GM12878 (cell line): ENCODE data around the gene KIF5A. TPM values are rescaled to one million over a fixed set of nuclear protein-coding genes. Genes with fewer than 3 reads are reported as not detected.

Experiments
- ATAC-seq: fragments of 200-7000 bp; cut with Tn5 transposase; 3 replicates; pipeline ENCODE4 v1.9.1; 2020; ENCODE audit warnings: mild to moderate bottlenecking, moderate library complexity
- BruUV-seq: library from RNA; stranded (reverse); fragments of 400-500 nt; replicated peaks from 2 replicates; lab custom pipeline; 2021; lab: Mats Ljungman, UMichigan
- CTCF ChIA-PET: fragments of 300-600 bp; sonication (Branson Sonifier 250); formaldehyde crosslinking; extraction: SDS; loops from one replicate; lab custom pipeline; 2021; ENCODE audit warnings: inconsistent platforms; lab: Yijun Ruan, JAX
- POLR2A ChIA-PET: fragments of 350-600 bp; formaldehyde crosslinking; extraction: SDS; loops from one replicate; lab custom pipeline; 2021; ENCODE audit warnings: inconsistent platforms; lab: Charles Lee
- RAD21 ChIA-PET: fragments of 300-600 bp; sonication (Branson Sonifier 250); formaldehyde crosslinking; loops from one replicate; lab custom pipeline; 2023; ENCODE audit warnings: antibody characterized with exemption; ENCODE audit not compliant: unreplicated experiment; lab: Charles Lee
- SMC1A ChIA-PET: fragments of 300-600 bp; sonication (Branson Sonifier 250); formaldehyde crosslinking; loops from one replicate; lab custom pipeline; 2023; ENCODE audit not compliant: unreplicated experiment, uncharacterized antibody; lab: Charles Lee
- DNase-seq: peaks from one replicate; pipeline ENCODE4 v3.0.0-alpha.2; 2011; ENCODE audit warnings: low read depth, low spot score
- FAIRE-seq: peaks from 3 replicates; lab custom pipeline; 2011; peaks lifted over from hg19 to GRCh38; lab: Jason Lieb, UNC
- H2AFZ ChIP-seq: 2 replicates; pipeline ENCODE4 v1.6.0; 2011; ENCODE audit warnings: low read depth, low read length, control low read depth; ENCODE audit not compliant: control insufficient read depth
- H3K27ac ChIP-seq: 2 replicates; pipeline ENCODE4 v1.5.1; 2011; ENCODE audit warnings: control low read depth; ENCODE audit not compliant: control insufficient read depth, insufficient read depth
- H3K27me3 ChIP-seq, 2 experiments: replicated peaks in 1 of 2; 2 replicates each; pipeline versions ENCODE4 v1.6.0 to v1.6.1; 2011; ENCODE audit warnings: low read length in 1 of 2; ENCODE audit not compliant: control insufficient read depth in 2 of 2, insufficient read depth in 2 of 2
- H3K36me3 ChIP-seq, 2 experiments: 2 replicates each; pipeline ENCODE4 v1.5.1; 2011; ENCODE audit warnings: low read length in 1 of 2; ENCODE audit not compliant: control insufficient read depth in 2 of 2, insufficient read depth in 2 of 2
- H3K4me1 ChIP-seq: 2 replicates; pipeline ENCODE4 v1.6.1; 2011; ENCODE audit warnings: mild to moderate bottlenecking, low read length, moderate library complexity, mixed read lengths; ENCODE audit not compliant: control insufficient read depth, insufficient read depth
- H3K4me2 ChIP-seq: 2 replicates; pipeline ENCODE4 v1.6.0; 2011; ENCODE audit warnings: control low read depth; ENCODE audit not compliant: control insufficient read depth, insufficient read depth
- H3K4me3 ChIP-seq: fragments of 200-600 bp; sonication (generic); 2 replicates; pipeline ENCODE4 v1.5.1; 2016
- H3K79me2 ChIP-seq: 2 replicates; pipeline ENCODE4 v1.6.0; 2011; ENCODE audit warnings: low read length; ENCODE audit not compliant: control insufficient read depth, insufficient read depth
- H3K9ac ChIP-seq: 2 replicates; pipeline ENCODE4 v1.8.0; 2011; ENCODE audit warnings: low read length, control low read depth, mixed read lengths; ENCODE audit not compliant: control insufficient read depth, insufficient read depth
- H3K9me3 ChIP-seq: replicated peaks from 3 replicates; pipeline ENCODE4 v1.5.1; 2011; ENCODE audit warnings: mild to moderate bottlenecking, low read length; ENCODE audit not compliant: control insufficient read depth, insufficient read depth
- H4K20me1 ChIP-seq: 2 replicates; pipeline ENCODE4 v1.6.0; 2011; ENCODE audit not compliant: control insufficient read depth, insufficient read depth
- ASH2L ChIP-seq: fragments of 300-600, 200-600 bp; sonication (generic); IDR thresholded peaks from 2 replicates; pipeline ENCODE4 v1.6.1; 2017; ENCODE audit warnings: low read depth, mild to moderate bottlenecking, borderline replicate concordance
- ATF2 ChIP-seq: IDR thresholded peaks from 2 replicates; pipeline ENCODE4 v1.6.1; 2012; ENCODE audit warnings: low read length, inconsistent platforms
- CBFB ChIP-seq: IDR thresholded peaks from 2 replicates; pipeline ENCODE4 v1.6.1; 2016; ENCODE audit warnings: antibody characterized with exemption, low read depth
- DPF2 ChIP-seq: fragments of 450-650 bp; IDR thresholded peaks from 2 replicates; pipeline ENCODE4 v1.6.1; 2017; ENCODE audit warnings: mild to moderate bottlenecking
- E2F4 ChIP-seq: IDR thresholded peaks from 2 replicates; pipeline ENCODE4 v1.6.1; 2012; ENCODE audit warnings: low read depth, low read length, improper control_type of control experiment
- IKZF2 ChIP-seq, 2 experiments: fragments of 450-650 bp; IDR thresholded peaks; 2 replicates each; pipeline ENCODE4 v1.6.1; 2017; ENCODE audit warnings: mild to moderate bottlenecking in 2 of 2, moderate library complexity in 2 of 2
- NR2C1 ChIP-seq: fragments of 450-650 bp; IDR thresholded peaks from 2 replicates; pipeline ENCODE4 v1.6.1; 2017; ENCODE audit warnings: antibody characterized with exemption, mild to moderate bottlenecking, moderate library complexity
- PAX8 ChIP-seq: fragments of 450-650 bp; IDR thresholded peaks from 2 replicates; pipeline ENCODE4 v1.6.1; 2017; ENCODE audit warnings: mild to moderate bottlenecking, moderate library complexity
- TAF1 ChIP-seq: IDR thresholded peaks from 2 replicates; pipeline ENCODE4 v1.6.1; 2011; ENCODE audit warnings: mild to moderate bottlenecking, low read depth, low read length, borderline replicate concordance
- TARDBP ChIP-seq: IDR thresholded peaks from 2 replicates; pipeline ENCODE4 v1.6.1; 2016; ENCODE audit warnings: borderline replicate concordance
- TCF3 ChIP-seq: IDR thresholded peaks from 2 replicates; pipeline ENCODE4 v1.6.1; 2012; ENCODE audit warnings: low read depth, mild to moderate bottlenecking, low read length, borderline replicate concordance; ENCODE audit not compliant: insufficient read depth
- ZBED1 ChIP-seq: IDR thresholded peaks from 2 replicates; pipeline ENCODE4 v1.6.1; 2016; ENCODE audit warnings: borderline replicate concordance
- WGBS: methylation state at CpG from one replicate; pipeline ENCODE4 v1.1.6; 2016; ENCODE audit warnings: low lambda C conversion rate; ENCODE audit not compliant: insufficient replicate concordance, insufficient coverage; ENCODE audit errors: missing lambda C conversion rate; 5-methylcytosine and 5-hydroxymethylcytosine counted together
- in situ Hi-C: fragments of 300-500 bp; cut with MboI; formaldehyde crosslinking; loops from 9 replicates; pipeline ENCODE4 v1.14.3; 2018; ENCODE audit warnings: mixed read lengths
- intact Hi-C: fragments of 100-400 bp; cut with micrococcal nuclease; formaldehyde crosslinking; loops from one replicate; pipeline ENCODE4 v1.14.2; 2022; ENCODE audit not compliant: unreplicated experiment
- polyA plus RNA-seq, 11 experiments: library from polyadenylated mRNA; depleted of rRNA in 4 of 11; unstranded in 6 of 11; stranded (reverse) in 5 of 11; fragments of >200 nt; fragmentation: Nextera tagmentation in 4 of 11; fragmentation: Illumina TruSeq in 1 of 11; extraction: Ambion mirVana in 4 of 11; extraction: Trizol in 1 of 11; gene quantifications; 1 replicate in 1 of 11; 2 replicates in 10 of 11; pipeline versions ENCODE4 v1.2.1 to v1.2.3, GENCODE V29; 2011 to 2016; ENCODE audit warnings: inconsistent platforms in 2 of 11, missing spikeins in 2 of 11, low read depth in 1 of 11
- total RNA-seq, 4 experiments: library from RNA; depleted of rRNA in 3 of 4; stranded (reverse); fragments of >200 nt in 3 of 4; fragmentation: Illumina TruSeq in 1 of 4; extraction: Trizol in 1 of 4; gene quantifications; 2 replicates each; pipeline versions ENCODE4 v1.2.1 to v1.2.3, GENCODE V29; 2013 to 2021

Gene KIF5A
- total and polyA plus RNA-seq, 10 of the 15 experiments (the other 5 are each of a cell fraction or from before 2014, with no cell fraction given) = 0.35 to 2.9 (median 0.97) TPM

GRCh38 chr12:57564178-57564740 is 14.4 kb downstream of the KIF5A start (continued):
- no peak for TF ChIP-seq NR2C1
- no peak for TF ChIP-seq TARDBP
- TF ChIP-seq CBFB = no peak

GRCh38 chr12:57568838-57569237 is 19.0 kb downstream of the KIF5A start:
- DNase-seq (no peak), FAIRE-seq (no peak), ATAC-seq (no peak)
- 33% methylated on average over 5 of the region's 6 CpGs for WGBS
- in situ Hi-C loops (no loop called here), intact Hi-C loops (no loop called here)
- Histone ChIP-seq H3K4me3 (no peak overlapping the region), H3K9ac (no peak overlapping the region), H3K27ac (no peak overlapping the region), H3K36me3 (no peaks in the 10 kb centered on the region), H3K4me2 (no peak overlapping the region), H4K20me1 (no peaks in the 10 kb centered on the region), H3K79me2 (no peaks in the 10 kb centered on the region), H2AFZ (no peak overlapping the region)
- ChIA-PET POLR2A (interaction anchor here (0.6 kb wide), 1 partner anchor 41 kb away, joined by 3 read pairs; no protein-coding TSS in a partner anchor), RAD21 (interaction anchor here (0.9 kb wide), 1 partner anchor 23 kb away, joined by 3 read pairs; no protein-coding TSS in a partner anchor), CTCF (interaction anchor here (0.8 kb wide), 1 partner anchor 15 kb away, joined by 3 read pairs; no protein-coding TSS in a partner anchor), SMC1A (no interaction called here)
- no TSS peak for BruUV-seq
- TF ChIP-seq TCF3 (no peak), TAF1 (no peak), ZBED1 (no peak), ATF2 (no peak), ASH2L (no peak), E2F4 (no peak), DPF2 (no peak), PAX8 (no peak), IKZF2 (IDR thresholded peaks at IDR 0.05) (no peak)
- TF ChIP-seq, all 136 proteins: peak for 0
- Histone ChIP-seq H3K4me1 (no peaks in the 10 kb centered on the region), H3K9me3 (no peaks in the 10 kb centered on the region), H3K27me3 (no peaks in the 10 kb centered on the region)
